HK-2 (cell line): ENCODE results near the gene RNF5.
A peak's percentile ranks its signal among the peaks of the same experiment; 100 is the strongest.

Experiments used
- DNase-seq: peaks from one replicate; pipeline ENCODE4 v3.0.0-alpha.2; 2018; ENCODE audit not compliant: unreplicated experiment

Gene RNF5

GRCh38 chr6:32151863-32152768, 26.1 kb upstream of the RNF5 start, which contains the start of gene PRRT1:
Gene PRRT1, minus strand, starts transcription at chr6:32151939. Its CDS starts 112 bp downstream, at chr6:32151827.
- DNase-seq: no peak

- DNase-seq: no peak
Observed at GRCh38 chr6:32152769-32153563, 25.2 kb upstream of the RNF5 start.

DNA sequence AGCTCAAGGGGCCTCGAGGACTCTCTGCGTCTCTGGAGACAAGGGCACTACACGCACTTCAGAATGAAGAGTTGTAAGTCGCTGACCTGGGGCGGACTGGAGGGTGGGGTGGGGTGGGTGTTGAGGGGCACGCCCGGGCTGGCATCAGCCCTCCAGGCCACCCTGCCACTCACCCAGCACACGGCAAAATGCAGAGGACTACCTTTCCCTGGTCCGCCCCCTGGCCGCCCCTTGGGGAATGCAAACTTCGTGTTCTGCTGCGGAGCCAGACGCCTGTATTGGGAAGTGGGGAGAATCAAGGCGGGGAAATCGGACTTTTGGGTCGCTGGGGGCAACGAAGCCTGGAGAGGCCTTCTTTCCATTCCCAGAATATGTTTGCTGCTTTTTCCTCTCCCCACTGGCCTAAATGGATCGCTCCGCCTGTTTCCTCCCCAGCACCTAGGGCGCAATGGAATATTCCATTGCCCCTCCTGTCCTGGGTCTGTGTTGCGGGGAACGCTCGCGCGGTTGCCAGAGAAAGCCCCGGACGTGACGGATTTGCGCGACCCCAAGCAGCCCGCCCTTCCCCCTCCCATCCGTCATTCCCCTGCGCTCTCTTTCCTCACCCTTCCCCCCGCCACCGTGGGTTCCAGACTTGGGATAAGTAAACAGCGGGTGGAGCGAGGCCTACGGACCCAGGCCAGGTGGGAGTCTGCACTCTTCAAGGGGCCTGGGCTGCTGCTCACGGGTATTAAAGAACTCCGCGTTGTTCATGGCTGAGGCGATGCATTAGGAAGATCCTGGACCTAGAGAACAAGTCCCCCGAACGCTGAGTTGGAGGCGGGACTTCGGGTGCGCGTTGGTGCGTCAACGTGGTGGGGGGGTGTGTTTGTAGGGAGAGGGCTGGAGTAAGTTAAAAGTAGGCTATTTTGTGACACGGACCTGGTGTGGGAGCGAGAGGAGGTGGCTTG, 24.4 kb upstream of the RNF5 start, which contains the start of gene PPT2:
Gene PPT2 (plus strand): TSS at position 578 of the 950 bp plus-strand sequence. CDS start 454 bp downstream, outside the sequence.
- DNase-seq: peak; percentile 81

DNA sequence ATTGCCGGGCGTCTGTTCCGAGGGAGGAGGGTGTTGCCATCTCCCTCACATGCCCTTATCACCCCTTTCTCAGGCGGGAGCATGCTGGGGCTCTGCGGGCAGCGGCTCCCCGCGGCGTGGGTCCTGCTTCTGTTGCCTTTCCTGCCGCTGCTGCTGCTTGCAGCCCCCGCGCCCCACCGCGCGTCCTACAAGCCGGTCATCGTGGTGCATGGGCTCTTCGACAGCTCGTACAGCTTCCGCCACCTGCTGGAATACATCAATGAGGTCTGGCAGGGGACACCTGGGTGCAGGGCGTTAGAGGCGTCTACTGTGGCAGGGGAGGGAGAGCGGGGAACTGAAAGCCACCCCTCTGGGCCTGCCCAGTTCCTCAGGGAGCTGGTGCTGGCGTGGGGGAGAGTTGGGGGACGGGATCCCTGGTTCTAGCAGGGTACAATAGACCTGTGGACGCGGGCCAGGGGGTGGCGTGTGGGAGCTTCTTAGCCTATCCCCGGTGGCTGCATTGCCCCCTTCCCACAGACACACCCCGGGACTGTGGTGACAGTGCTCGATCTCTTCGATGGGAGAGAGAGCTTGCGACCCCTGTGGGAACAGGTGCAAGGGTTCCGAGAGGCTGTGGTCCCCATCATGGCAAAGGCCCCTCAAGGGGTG, 23.6 kb upstream of the RNF5 start:
- peak; percentile 63 for DNase-seq

DNA sequence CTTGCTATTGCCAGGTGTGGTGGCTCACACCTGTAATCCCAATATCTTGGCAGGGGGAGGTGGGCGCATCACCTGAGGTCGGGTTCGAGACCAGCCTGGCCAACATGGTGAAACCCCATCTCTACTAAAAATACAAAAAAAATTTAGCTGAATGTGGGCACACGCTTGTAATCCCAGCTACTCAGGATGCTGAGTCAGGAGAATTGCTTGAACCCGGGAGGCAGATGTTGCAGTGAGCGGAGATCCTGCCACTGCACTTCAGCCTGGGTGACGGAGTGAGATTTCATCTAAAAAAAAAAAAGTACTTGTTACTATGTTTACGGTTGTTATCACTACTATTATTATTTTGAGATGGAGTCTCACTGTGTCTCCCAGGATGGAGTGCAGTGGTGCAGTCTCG, 21.3 kb upstream of the RNF5 start:
- DNase-seq: no peak

DNA sequence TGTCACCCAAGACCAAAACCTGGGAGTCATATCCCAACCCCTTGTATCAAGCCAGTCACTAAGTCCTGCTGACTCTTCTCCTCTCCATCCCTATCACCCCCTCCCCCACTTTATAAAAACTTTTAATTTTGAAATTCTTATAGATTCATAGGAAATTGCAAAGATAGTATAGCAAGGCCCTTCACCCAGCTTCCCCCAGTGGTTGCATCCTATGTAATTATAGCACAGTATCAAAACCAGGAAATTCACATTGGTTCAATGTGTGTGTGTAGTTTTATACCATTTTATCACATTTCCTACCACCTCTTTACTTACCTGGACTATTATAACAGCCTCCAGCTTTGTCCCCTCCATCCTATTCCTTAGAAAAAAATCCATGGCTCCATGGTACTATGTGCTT, 20.2 kb upstream of the RNF5 start:
- DNase-seq: no peak

- no peak for DNase-seq
Observed at GRCh38 chr6:32163559-32164258, 14.5 kb upstream of the RNF5 start.

DNA sequence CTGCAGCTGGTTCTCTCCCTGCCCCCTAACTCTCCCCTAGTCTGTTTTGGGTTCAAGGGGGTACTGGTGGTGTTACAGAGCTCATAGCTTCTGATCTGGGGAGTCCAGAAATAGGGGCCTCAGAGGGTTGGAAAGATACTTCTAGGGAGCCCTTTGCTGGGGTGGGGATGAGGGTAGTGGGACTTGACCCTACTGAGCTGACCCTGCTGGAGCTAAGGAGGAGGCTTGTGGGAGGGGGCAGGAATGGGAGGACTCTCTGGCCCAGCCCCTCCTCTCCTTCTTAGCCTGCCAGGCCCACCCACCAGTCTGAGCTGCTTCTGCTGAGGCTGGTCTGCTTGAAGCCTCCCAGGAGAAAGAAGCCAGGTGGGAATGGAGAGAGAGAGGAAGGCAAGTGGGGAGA, 13.9 kb upstream of the RNF5 start, which contains the start of gene EGFL8:
Gene EGFL8 (plus strand): TSS at position 301 of the 400 bp plus-strand sequence. CDS start 1,571 bp downstream, outside the sequence.
- DNase-seq: no peak

GRCh38 chr6:32166411-32167061, 11.7 kb upstream of the RNF5 start:
- no peak for DNase-seq

DNA sequence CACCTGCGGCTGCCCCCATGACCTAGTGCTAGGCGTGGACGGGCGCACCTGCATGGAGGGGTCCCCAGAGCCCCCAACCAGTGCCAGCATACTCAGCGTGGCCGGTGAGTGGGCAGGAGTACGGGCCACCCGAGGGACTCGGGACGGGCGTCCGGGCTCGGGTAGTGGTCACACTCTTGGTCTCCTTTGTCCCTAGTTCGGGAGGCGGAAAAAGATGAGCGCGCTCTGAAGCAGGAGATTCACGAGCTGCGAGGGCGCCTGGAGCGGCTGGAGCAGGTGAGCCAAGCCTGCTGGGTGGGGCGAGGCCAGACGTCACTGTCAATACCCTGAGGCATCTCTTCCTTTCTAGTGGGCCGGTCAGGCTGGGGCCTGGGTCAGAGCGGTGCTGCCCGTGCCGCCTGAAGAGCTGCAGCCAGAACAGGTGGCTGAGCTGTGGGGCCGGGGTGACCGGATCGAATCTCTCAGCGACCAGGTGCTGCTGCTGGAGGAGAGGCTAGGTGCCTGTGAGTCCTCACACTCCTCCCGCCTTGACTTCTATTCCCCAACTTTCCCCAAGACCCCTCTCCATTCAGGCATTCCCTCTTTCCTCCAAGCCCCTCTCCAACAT, 10.9 kb upstream of the RNF5 start:
- no peak for DNase-seq

DNA sequence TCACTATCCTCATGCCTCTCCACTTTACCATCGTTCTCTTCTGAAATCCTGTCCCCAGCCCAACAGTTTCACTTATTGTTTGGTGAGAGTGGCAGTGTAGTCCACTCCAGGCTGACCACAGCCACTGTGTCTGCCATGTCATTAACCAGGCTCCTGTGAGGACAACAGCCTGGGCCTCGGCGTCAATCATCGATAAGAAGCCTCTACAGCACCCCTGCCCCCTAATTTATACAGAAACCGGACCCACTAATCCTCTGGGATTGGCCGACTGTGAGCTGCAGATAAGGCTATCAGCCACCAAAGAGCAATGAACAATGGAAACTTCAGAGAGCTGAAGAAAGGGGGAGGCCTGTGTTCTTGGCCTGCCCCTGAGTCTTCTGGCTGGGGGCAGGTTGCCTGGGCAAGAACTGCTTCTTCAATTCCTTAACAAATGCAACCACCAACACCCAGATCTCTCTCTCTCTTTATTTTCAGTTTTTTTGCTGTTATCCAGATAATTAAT, 10.4 kb upstream of the RNF5 start:
- DNase-seq: no peak

- no peak for DNase-seq
Observed at GRCh38 chr6:32168350-32168749, 9.9 kb upstream of the RNF5 start.

- no peak for DNase-seq
Observed at GRCh38 chr6:32168807-32169591, 9.2 kb upstream of the RNF5 start.

GRCh38 chr6:32170294-32170693, 7.9 kb upstream of the RNF5 start:
- DNase-seq: no peak

- DNase-seq: no peak
Observed at GRCh38 chr6:32171234-32171633, 7.0 kb upstream of the RNF5 start.

GRCh38 chr6:32173051-32173727, 5.0 kb upstream of the RNF5 start:
- DNase-seq: no peak

GRCh38 chr6:32174416-32174815, 3.8 kb upstream of the RNF5 start:
- DNase-seq: no peak

DNA sequence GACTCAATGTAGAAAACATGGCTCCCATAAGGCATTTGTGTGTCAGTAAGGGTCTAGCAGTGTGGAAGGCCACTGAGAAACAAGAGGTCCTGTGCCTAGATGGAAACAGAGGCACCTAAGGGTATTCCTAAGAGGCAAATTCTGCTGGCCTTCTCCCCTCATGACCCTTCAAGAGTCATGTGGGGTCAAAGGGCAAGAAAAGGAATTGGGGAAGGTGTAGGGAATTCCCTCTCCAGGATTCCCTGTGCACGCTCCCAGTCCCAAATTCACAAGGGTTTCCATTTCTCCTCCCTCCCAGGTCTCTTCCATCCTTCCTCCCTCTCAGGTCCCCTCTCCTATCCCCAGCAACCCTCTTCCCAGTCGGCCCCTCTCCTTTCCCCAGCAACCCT, 2.9 kb upstream of the RNF5 start:
- DNase-seq: no peak
